GM18526 (cell line): ENCODE measurements around the gene AFF3.

ENCODE experiments used
- POLR2A ChIP-seq: IDR thresholded peaks from 3 replicates; pipeline ENCODE4 v1.6.1; 2011; ENCODE audit not compliant: insufficient read length; ENCODE audit errors: extremely low read depth

The AFF3 gene

GRCh38 chr2:99757611-99758114, 384.7 kb downstream of the AFF3 start:
- TF ChIP-seq POLR2A = no peak

- TF ChIP-seq POLR2A = no peak
Observed at GRCh38 chr2:99756059-99756458, 386.3 kb downstream of the AFF3 start.

GRCh38 chr2:99754210-99754609, 388.2 kb downstream of the AFF3 start:
- TF ChIP-seq POLR2A = no peak

GRCh38 chr2:99753505-99753904, 388.9 kb downstream of the AFF3 start:
- no peak for TF ChIP-seq POLR2A

GRCh38 chr2:99748344-99748743, 394.0 kb downstream of the AFF3 start:
- no peak for TF ChIP-seq POLR2A

- no peak for TF ChIP-seq POLR2A
Observed at GRCh38 chr2:99747842-99748241, 394.5 kb downstream of the AFF3 start.

- TF ChIP-seq POLR2A = no peak
Observed at GRCh38 chr2:99743146-99743545, 399.2 kb downstream of the AFF3 start.

- TF ChIP-seq POLR2A = no peak
Observed at GRCh38 chr2:99737537-99737936, 404.9 kb downstream of the AFF3 start.

GRCh38 chr2:99735753-99736152, 406.6 kb downstream of the AFF3 start:
- no peak for TF ChIP-seq POLR2A

GRCh38 chr2:99734236-99734635, 408.2 kb downstream of the AFF3 start:
- no peak for TF ChIP-seq POLR2A

- TF ChIP-seq POLR2A = no peak
Observed at GRCh38 chr2:99729104-99730025, 413.0 kb downstream of the AFF3 start.

GRCh38 chr2:99728166-99728565, 414.2 kb downstream of the AFF3 start:
- no peak for TF ChIP-seq POLR2A

- TF ChIP-seq POLR2A = no peak
Observed at GRCh38 chr2:99727199-99727598, 415.2 kb downstream of the AFF3 start.

GRCh38 chr2:99726691-99727090, 415.7 kb downstream of the AFF3 start:
- no peak for TF ChIP-seq POLR2A

GRCh38 chr2:99725820-99726219, 416.6 kb downstream of the AFF3 start:
- TF ChIP-seq POLR2A = no peak

- no peak for TF ChIP-seq POLR2A
Observed at GRCh38 chr2:99722476-99722875, 419.9 kb downstream of the AFF3 start.

- no peak for TF ChIP-seq POLR2A
Observed at GRCh38 chr2:99719102-99719501, 423.3 kb downstream of the AFF3 start.

GRCh38 chr2:99715956-99716355, 426.4 kb downstream of the AFF3 start:
- no peak for TF ChIP-seq POLR2A
